Hepatocyte (in vitro differentiated cells): Measurements from ENCODE around the gene AMER2.

Source experiments
- CTCF ChIP-seq: fragments of 200-600 bp; sonication (generic); IDR thresholded peaks from 2 replicates; pipeline ENCODE4 v1.5.1; 2016; ENCODE audit warnings: antibody characterized with exemption, mild to moderate bottlenecking; ENCODE audit not compliant: poor library complexity
- EZH2 ChIP-seq: fragments of 200-600 bp; sonication (generic); IDR thresholded peaks from 2 replicates; pipeline ENCODE4 v1.6.1; 2016; ENCODE audit warnings: antibody characterized with exemption, mild to moderate bottlenecking, borderline replicate concordance
- EZH2phosphoT487 ChIP-seq: fragments of 200-600 bp; sonication (generic); IDR thresholded peaks from one replicate; pipeline ENCODE4 v1.6.1; 2018; ENCODE audit warnings: antibody characterized with exemption, mild to moderate bottlenecking, low read depth, moderate library complexity; ENCODE audit not compliant: unreplicated experiment, severe bottlenecking

- TF ChIP-seq CTCF (no peak), EZH2phosphoT487 (no peak), EZH2 (no peak)
Observed at GRCh38 chr13:25153736-25154135, 18.4 kb downstream of the AMER2 start.
